ENCODE results near the gene EVA1C. TPM values are rescaled to one million over a fixed set of nuclear protein-coding genes. Genes with fewer than 3 reads are reported as not detected.
"Not testable (repeated sequence)": the region's sequence is repeated elsewhere in the genome, so short reads cannot be mapped to it uniquely, and the experiment has no call there.

Gene EVA1C, protein sequence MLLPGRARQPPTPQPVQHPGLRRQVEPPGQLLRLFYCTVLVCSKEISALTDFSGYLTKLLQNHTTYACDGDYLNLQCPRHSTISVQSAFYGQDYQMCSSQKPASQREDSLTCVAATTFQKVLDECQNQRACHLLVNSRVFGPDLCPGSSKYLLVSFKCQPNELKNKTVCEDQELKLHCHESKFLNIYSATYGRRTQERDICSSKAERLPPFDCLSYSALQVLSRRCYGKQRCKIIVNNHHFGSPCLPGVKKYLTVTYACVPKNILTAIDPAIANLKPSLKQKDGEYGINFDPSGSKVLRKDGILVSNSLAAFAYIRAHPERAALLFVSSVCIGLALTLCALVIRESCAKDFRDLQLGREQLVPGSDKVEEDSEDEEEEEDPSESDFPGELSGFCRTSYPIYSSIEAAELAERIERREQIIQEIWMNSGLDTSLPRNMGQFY
- 5.0 TPM for total RNA-seq

DNA sequence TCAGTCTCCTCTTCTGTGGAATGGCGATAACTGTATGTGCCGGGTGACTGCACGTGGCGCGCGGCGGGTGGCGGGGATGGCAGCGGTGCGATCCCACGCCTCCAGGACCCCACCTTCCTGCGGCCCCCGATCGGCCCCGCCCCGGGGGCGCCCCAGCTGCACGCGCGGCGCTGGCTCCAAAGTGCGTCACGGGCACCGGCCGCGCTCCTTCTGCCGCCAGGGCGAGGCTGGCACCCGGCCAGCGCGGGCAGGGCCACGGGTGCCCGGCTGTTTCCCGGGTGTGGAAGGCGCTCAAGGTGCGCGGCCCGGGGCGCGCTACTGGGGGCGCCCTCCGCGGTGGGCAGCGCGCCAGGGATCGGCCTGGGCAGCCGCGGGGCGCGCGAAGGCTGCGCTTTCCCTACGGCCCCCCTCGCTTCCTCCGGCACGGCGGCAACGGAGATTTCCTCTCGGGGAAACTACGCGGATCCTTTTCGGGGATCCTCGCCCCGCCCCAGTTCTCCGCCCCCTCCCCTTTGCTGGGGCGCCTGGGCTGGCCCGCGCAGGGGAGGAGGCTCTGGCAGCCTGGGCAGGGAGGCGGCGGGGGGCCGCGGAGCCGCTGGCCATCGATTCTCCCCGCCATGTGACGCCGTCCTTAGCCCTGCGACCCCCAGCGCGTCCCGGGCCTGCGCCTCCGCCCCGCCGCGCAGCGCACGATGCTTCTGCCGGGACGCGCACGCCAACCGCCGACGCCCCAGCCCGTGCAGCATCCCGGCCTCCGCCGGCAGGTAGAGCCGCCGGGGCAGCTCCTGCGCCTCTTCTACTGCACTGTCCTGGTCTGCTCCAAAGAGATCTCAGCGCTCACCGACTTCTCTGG is at the start of gene EVA1C:
EVA1C (plus strand) TSS at position 545 of the 853 bp plus-strand sequence; CDS start at position 693, 148 bp downstream.
- peak; percentile 76 for ATAC-seq
- DNase-seq (ENCODE audit: low spot score), result peak; percentile 77

DNA sequence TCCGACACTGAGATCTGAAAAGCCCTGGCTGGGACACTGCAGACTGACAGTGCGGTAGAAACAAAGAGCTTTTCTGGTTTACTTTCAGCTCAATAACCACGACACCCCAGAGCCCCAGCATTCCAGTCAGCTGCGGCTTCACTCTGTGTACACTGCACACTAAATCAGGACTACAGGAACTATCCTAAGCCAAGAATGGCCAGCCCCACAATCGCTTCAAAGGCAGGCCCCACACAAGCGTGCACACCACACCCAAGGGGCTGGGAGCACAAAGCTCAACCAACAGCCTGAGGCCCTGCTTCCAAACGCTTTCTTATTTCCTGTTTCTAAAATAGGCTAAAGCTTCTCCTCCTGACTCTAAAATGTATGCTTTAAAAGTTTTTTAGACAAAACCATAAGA is 48.1 kb upstream of the EVA1C start:
- DNase-seq (ENCODE audit: low spot score) (no peak), ATAC-seq (no peak)

DNA sequence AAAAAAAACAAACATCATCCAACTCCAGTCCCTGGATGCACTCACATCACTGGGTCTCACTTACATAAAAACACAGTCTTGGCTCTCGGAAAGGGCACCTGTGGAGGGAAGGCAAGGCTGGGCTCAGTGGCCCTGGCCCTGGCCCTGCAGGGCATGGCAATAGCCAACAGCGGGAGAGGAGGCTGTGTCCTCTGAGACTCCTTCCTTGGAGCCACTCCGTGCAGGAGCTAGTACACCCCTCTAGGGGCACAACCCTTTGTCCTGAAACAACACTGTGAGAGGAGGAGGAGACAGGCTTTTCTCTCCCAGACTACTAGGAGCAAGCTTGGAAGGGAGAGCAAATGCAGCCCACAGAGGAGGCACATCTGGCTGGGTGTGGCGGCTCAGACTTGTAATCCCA is 47.7 kb upstream of the EVA1C start:
- DNase-seq (ENCODE audit: low spot score) (no peak), ATAC-seq (no peak)

DNA sequence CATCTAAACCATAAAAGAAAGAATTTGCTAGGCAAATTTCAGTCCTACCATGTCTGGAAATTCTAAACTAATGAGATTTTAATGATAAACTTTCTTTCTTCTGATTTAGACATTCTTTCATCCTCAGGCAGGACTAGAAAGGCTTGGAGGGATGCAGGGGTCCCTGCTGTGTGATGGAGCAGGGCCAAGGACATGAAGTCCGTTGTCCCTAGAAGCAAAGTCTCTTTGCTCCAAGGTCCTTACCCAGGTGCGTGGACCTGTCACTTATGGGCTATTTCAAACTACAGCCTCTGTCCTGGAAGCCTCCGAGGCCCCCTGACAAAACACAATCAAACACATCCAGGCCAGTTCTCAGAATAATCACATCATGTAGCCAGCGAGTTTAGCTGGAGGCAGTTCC is 46.3 kb upstream of the EVA1C start:
- no peak for DNase-seq (ENCODE audit: low spot score)
- ATAC-seq, result no peak

DNA sequence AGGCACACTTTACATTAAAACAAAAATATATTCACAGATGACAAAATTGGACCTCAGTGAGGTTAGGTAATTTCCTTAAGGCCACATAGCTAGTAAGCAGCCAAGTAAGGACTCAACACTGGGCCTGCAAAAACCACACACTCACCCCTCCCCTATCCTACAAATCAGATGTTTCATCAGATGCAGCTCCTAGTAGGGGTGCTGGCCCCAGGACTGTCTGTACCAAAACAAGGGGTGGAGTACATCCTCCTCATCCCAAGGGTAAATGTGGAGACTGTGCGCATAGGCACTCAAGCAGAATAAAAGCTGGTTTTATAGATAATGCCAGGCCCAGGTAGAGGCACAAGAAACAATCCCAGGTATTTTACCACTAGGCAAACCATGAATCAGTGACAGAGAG is 45.3 kb upstream of the EVA1C start:
- no peak for DNase-seq (ENCODE audit: low spot score)
- no peak for ATAC-seq

DNA sequence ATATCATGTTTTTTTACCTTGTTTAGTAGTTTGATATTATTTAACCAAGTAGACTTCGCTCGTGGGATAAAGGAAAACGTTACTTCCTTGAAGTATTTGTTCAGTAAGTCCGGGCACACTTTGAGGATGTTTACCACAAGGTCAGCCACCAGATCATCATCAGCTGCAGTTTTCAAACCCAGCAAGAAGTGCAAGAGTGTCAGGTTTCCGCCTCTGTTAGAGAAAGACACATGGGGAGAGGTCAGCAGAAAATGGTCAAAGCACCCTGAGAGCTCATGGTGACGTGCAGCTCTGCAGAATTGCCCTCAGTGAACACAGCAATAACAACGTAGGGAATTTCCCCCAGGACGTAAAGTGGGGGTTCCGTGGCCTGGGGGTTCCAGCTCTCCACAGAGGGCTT is 44.1 kb upstream of the EVA1C start:
- ATAC-seq (no peak), DNase-seq (ENCODE audit: low spot score) (no peak)

DNA sequence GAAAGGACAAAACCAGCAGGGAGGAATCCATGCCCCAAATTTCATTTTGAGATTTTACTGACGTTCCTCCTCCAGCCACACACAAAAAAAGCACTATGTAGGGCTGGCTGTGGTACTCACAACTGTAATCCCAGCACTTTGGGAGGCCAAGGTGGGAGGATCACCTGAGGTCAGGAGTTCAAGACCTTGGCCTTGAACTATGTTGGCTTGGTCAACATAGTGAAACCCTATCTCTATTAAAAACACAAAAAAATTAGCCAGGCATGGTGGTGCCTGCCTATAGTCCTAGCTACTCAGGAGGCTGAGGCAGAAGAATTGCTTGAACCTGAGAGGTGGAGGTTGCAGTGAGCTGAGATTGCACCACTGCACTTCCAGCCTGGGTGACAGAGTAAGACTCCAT is 43.5 kb upstream of the EVA1C start:
- ATAC-seq; DNase-seq (ENCODE audit: low spot score): not testable (repeated sequence)

DNA sequence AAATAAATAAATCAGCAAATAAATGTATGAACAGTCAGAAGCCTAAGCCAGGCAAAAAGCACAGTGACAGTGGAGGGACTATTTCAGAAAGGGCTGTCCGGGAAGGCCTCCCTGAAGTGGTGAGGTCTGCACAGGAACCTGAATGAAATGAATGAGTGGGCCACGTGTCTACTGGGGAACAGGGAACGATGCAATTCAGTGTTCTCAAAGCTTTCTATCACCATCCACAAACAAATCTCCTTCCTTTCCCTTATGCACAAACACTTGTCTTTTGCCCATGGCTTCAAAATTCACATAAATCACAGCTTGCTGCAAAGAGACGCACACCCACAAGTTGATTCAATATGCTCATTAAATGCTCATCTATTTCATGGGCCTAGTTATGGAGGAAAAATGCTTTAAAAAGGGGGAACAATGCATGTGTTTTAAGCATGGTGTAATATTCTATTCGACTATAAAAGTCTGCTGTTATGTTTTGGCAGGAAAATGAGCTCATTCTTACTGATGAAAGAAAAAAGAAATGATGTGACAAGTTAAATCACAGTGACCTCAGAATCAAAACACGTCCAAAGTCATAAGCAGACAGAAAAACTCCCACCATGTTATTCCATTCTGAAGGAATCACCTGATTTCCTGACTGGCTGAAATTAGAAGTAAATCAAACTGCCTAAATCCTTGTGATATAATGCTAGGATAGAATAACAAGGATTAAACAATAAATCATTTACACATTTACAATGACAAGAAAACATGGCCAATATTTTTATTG is 41.3 kb upstream of the EVA1C start:
- ATAC-seq, result no peak

DNA sequence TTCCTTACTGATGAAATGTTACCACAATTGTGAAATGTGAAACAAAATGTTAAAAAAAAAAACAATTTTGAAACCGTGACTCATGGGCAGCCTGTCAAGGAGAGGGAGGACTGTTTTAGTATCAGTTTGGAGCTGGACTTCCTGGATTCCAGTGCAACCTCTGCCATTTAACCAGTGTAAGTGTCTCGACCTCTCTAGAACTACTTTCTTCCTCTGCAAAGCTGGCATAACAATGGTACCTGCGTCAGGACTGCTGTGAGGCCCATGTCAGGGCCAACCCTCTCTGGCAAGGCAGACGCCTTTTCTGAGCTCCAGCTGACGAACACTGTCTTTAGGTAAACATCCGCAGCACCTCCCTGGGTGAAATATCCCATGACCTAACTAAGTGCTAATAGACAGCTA is 40.6 kb upstream of the EVA1C start:
- ATAC-seq, result no peak
- DNase-seq (ENCODE audit: low spot score), result no peak

More for the DNA sequence above, 41.3 kb upstream of the EVA1C start:
- no peak for DNase-seq (ENCODE audit: low spot score)

DNA sequence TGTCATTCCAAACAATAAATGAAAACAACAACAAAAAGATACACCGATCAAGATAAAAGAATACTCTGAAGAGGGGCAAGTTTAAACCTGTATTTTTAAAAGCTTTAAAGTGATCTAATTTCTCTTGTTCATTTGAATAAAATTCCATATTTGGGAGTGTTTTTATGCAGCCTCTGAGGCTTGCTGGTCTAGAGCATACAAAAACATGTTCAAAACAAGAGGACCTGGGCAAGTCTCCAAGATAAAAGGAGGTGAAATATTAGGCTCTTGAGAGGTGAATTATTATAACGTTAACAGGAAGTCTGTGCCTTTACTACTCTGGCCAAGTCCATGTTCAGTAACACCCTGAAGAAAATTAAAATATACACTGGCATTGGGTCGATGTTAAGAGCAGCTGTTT is 39.8 kb upstream of the EVA1C start:
- ATAC-seq (no peak), DNase-seq (ENCODE audit: low spot score) (no peak)

DNA sequence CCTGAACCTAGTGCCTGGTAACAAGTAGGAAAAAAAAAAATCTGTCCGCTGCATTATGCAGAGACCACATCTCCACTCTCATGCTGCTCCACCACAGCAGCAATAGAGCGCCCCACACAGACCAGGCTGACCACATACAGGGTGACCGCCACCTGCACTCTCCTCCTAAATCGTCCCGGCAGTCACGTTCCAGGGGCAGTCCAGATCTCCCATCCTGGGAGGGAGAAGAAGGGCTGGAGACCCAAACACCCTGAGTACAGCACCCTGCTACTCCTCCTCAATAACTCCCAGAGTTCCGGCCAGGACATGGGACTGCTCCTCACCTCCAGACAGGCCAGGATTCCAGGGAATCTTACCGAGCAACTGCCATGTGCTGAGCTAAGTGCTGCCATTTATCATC is 35.0 kb upstream of the EVA1C start:
- ATAC-seq (no peak), DNase-seq (ENCODE audit: low spot score) (no peak)

DNA sequence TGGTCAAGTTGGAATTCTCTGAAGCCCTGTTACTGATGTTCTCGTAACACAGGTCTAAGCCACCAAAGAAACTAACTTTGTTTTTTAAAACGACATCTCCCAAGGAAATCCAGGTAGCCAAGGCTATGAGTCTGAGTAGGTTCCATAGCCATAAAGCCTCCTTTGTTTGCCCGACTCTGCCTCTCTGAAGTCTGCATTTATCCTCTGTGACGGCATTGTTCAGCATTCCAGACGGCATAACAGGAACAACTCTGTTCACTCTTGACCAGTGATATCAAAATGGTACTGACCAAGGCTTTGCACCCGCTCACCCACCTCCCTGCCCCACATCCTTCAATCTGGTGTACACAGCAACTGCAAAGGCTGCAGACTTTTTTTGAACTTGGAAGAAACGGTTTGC is 34.5 kb upstream of the EVA1C start:
- DNase-seq (ENCODE audit: low spot score) (no peak), ATAC-seq (no peak)

DNA sequence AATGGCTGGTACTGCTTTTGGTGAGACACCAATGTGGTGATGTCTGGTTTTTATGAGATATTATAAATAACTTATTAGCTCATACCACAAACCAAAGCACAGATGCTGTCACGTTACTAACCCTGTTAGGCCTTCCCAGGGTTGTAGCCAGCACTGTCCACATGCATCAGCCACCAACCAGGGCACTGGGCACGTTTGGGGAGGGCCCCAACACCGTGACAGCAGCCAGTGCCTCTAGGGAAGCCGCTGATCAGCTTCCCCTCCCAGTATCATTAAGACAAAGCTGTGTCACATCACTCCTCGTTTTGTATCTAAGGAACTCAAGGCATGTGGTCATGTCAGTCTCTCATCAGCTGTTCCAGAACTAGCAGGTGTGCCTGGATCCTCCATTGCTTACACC is 33.5 kb upstream of the EVA1C start:
- DNase-seq (ENCODE audit: low spot score) (no peak), ATAC-seq (no peak)

DNA sequence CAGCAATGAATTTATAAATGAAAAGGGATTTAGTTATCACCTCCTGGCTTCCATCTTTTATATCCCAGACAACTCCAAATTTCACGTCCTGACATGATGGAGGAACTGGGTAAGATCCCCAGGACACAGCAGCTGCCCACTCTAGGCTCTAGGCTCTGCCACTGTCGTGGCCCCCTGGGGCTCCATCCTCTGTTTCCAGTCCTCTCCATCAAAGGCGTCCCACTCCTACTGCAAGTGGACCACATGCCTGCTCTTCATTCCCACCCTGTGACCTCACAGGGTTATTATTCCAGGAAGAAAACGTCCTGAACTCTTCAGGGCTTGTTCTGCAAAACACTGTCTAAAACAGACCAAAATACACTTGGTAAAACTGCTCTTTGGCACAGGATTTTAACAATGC is 31.6 kb upstream of the EVA1C start:
- DNase-seq (ENCODE audit: low spot score), result no peak
- no peak for ATAC-seq

DNA sequence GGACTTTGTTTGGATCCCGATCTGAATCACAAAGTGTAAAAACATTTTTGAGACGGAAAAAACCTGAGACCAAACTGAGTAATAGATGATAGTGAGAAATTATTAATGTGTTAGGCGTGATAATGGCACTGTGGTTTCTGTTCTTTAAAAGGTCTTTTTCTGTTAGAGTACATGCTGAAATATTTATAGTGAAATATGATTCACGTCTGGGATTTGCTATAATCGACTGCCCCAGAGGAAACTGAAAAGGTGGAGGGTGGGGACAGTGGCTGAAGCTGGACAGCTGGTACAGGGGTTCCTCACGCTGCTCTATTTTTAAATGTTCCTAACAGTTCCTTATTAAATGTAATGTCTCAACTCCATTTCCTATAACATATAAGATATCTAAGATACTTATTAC is 30.9 kb upstream of the EVA1C start:
- ATAC-seq, result no peak
- no peak for DNase-seq (ENCODE audit: low spot score)

DNA sequence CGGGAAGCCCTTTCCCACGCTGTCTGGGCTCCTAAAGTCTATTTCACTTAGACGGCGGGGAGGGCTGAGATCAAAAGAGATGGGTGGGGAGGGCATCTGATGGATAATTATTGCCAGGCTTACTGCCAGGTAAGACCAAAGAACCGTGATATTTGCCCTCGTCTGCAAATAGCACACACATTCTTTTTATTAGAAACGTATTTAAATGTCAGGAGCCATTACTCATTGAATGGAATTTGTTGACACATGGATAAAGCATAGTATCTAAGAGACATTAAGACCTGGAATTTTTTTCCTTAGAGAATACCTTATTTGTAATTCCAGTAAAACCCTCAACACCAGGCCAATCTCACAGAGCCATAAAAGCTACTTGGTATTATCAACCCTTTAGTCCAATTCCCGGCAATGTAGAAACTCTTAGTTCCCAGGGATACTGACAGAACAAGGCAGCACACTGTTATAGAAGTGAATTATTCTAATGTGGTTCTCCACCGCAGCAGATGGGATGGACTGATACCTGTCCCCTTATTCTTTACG is 30.3 kb upstream of the EVA1C start:
- no peak for ATAC-seq

DNA sequence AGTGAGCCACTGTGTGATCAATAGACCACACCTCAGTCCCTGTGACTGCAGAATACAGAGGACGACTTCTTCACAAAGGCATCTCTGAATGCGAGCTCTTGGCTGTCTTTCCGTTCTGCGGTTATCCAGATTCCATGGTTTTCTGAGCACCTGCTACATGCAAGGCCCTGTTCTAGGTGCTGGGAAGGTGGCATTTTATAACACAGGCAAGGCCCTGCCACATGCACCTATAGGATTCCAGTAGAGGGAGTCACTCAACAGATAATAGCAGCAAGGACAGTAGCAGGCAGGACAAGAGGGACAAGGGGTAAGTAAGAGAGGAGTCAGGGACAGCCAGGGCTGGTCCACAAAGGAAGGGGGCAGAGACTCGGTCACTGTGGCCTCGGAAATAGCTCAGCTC is 28.7 kb upstream of the EVA1C start:
- DNase-seq (ENCODE audit: low spot score) (no peak), ATAC-seq (peak; percentile 16)

More for the DNA sequence above, 30.3 kb upstream of the EVA1C start:
- no peak for DNase-seq (ENCODE audit: low spot score)

DNA sequence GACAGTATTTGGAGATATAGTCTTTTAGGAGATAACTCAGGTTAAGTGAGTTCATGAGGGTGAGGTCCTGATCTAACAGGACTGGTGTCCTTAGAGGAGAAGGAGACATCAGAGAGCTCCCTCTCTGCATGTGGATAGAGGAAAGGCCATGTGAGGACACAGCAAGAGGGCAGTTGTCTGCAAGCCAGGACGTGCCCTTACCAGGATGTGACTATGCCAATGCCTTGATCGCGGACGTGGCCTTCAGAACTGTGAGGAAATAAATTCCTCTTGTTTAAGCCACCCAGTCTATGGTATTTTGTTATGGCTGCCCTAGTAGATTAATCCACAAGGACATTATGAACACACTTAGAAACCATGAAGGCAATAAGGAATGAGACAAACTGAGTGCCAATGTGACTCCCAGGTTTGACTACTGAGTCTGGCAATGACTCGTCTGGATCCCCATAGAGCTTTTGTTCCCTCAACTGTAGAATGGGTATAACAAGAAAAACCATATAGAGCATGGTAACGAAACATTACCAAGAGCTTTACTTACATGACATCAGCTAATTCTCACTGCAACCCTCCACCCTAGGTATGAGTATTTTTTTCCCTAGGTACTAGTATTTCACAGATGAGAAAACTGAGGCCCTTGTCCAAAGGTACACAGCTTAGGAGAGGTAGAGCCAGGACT is 26.2 kb upstream of the EVA1C start:
- DNase-seq (ENCODE audit: low spot score) (no peak), ATAC-seq (peak; percentile 88)

DNA sequence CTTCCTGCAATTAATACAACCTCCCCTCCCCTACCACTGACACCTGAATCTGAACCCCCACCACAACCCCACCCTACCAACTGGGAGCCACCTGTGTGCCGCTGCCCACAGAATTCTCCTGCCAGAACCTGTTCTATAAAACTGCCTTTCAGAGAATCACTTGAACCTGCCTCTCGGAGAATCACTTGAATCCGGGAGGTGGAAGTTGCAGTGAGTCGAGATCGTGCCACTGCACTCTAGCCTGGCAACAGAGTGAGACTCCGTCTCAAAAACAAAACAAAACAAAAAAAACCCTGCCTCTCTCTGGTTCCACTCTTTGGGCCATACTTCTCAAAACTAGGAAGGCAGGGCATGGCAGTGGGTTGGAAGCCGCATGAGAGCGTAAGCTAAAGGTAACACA is 25.4 kb upstream of the EVA1C start:
- DNase-seq (ENCODE audit: low spot score) (no peak), ATAC-seq (no peak)

DNA sequence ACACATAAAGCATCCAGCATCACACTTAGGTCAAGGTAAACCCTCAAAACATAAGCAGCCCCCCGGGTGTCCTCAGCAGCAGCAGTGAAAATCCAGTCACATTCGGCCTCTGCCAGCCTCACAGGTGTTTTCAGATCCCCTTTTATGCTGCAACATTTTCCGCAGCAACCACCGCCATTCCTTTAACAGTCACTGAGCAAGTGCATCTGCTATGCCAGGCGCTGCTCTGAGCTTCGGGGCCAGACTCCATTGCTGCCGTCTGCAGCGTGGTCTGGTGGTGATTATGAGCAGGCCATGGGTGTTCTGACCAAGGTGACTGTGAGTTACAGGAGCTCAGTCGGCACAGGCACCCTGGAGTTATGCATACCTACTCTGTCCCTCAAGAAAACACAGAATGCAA is 24.2 kb upstream of the EVA1C start:
- no peak for ATAC-seq
- DNase-seq (ENCODE audit: low spot score), result no peak

Data from left lobe of liver (tissue), 2 donors.